Measurements from ENCODE around the gene TRIP6.
"Not testable (repeated sequence)": the region's sequence is repeated elsewhere in the genome, so short reads cannot be mapped to it uniquely, and the experiment has no call there.

The TRIP6 gene

DNA sequence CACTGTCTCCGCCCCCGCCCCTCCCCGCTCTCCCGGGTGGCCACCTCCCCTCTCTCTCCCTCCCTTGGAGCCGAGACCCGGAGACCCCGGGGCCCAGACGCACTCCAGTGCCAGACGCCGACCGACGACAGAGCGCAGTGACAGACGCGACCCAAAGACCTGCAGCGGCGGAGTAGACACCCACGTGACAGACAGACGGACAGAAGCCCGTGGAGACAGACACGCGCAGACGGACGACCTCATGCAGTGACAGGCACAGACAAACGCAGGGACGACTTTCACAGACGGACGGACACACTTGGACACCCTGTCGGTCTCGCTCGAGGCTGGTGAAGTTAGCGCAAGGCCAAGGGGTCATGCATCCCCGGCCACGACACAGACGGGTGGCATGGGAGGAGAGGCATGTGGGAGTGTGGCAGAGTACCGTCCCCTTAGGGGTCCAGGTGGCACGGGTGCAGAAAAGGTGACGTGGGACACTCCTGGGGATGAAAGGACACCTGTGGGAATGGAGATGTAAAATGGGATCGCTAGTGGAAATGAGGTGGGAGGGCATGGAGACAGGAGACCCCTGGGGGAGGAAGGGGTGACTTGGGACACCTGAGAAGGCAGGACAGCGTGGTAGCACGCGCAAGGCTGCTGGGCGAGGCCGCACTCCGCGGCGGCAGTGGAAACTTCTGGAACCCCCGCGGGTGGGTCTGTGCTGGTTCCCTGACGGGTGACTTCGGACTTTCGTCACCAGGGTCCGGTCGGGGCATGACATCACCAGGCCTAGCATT, 29.0 kb downstream of the TRIP6 start:
- intact Hi-C loops (cut with DNase I) = loop anchor here (10.0 kb wide), 1 partner anchor 239 kb away; no protein-coding TSS in a partner anchor
- DNase-seq = peak in 17 of 42 donors; percentile 27 to 67 (median 44)

DNA sequence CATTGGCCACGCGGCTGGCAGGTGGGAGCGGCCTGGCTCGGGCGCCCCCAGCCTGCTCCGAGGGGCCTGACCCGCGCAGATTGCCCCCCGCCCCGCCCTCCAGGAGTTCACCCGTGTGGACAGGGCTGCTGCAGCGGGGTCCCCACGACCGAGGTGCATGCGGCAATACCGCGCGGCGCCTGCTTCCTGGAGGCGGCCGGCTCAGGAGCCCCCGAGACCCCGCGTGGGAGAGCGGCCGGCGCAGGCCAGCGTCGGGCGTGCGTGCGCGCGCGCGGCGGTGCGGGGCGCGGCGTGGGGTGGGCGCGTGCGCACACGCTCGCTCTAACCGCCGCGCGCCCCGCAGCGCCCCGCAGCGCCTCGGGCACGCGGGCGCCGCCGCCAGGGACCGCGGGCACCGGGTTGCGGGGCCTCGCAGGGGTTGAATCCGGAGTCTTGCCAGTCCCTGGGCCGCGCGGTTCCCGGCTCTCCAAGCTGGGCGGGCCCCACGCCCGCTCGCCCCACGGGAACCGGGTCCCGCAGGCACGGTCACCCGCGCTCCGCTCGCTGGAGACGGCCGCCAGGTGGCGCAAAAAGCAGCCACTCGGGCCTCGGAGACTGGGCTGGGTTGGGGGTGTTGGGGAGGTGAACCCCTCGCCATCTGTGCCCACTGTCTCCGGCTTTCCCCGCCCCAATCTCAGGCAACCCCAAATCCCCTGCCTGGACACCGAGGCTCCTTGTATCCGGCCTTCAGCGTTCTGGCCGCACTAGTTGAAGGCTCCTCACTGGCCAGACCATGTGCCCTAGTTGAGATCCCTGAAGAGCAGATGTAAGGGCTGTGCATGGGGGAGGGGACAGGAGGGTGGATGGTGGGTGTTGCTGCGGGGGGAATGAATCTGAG, 29.8 kb downstream of the TRIP6 start:
- intact Hi-C loops (cut with DNase I) = loop anchor here (10.0 kb wide), 1 partner anchor 238 kb away; no protein-coding TSS in a partner anchor
- peak in 37 of 42 donors; percentile 21 to 92 (median 74) for DNase-seq

DNA sequence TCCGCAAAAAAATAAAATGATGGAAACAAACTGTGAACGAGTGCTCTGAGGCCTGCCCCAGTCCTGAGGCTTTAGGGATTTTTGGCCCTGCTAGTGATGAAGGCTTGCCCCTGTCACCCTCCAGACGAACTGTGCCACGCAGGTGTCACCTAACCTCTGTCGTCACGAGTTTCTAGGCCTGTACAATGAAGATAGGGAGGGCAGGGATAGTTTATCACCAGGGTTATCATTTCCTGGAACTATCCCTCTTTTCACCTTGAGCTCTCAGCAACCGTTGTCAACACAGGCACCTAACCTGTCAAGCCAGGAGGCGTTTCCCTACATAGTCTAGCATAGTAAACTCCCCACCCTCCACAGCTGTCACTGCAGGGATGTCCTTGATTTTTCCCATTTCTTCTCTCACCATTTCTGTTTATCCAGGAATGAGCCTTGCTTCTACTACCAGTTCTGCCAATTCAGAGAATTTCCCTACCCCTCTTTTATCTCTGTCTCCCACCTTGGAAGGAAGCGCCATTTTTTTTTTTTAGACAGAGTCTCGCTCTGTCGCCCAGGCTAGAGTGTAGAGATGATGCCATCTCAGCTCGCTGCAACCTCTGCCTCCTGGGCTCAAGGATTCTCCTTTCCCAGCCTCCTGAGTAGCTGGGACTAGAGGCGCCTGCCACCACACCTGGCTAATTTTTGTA, 30.7 kb downstream of the TRIP6 start:
- intact Hi-C loops (cut with DNase I) = loop anchor here (10.0 kb wide), 1 partner anchor 237 kb away; no protein-coding TSS in a partner anchor
- DNase-seq = no peak

DNA sequence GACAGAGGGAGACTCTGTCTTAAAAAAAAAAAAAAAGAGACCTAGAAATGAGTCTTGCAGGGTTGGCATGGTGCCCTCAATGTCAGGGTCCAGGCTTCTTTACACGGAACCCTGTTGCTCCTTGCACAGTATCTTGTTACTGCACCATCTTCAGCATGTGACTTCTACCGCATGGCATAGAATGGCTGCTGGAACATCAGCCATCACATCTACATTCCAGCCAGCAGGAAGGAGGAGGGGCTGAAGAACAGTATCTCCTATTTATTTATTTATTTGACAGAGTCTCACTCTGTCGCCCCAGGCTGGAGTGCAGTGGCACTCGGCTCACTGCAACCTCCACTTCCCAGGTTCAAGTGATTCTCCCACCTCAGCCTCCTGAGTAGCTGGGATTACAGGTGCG, 32.2 kb downstream of the TRIP6 start:
- no peak for DNase-seq
- intact Hi-C loops (cut with DNase I) = loop anchor here (10.0 kb wide), 1 partner anchor 235 kb away; no protein-coding TSS in a partner anchor

DNA sequence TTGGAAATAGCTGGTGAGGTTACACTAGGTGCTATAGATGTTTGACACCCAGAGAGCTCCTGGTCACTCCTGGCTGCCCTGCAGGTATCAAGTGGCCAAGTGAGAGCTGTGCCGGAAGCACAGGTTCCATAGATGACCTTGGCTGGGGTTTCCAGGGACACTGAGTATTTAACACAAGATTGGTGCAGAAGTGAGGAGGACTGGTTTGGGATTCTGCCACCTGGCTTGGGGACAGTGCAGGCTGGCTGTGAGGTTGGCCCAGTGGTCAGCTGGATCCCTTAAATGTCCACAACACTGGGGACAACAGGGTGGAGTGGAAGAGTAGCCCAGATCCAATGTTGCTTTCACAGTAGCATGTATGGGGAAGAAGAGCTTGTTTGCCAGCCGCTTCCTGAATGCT, 33.8 kb downstream of the TRIP6 start:
- DNase-seq = no peak
- intact Hi-C loops (cut with DNase I) = no loop called here

DNA sequence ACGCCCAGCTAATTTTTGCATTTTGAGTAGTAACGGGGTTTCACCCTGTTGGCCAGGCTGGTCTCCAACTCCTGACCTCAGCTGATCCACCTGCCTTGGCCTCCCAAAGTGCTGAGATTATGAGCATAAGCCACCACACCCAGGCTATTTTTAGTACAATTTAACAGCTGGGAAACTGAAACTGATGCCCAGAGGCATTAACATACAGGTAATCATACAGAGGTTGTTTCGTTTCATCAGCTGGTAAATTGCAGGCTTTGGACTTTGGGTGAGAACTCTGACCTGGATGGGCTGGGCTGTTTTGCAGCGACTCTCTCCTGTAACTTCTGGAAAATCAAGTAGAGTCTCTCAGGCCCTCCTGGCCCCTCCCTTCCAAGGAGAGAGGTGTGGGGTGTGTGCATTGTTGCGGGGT, 34.7 kb downstream of the TRIP6 start:
- no peak for DNase-seq
- intact Hi-C loops (cut with DNase I) = no loop called here

DNA sequence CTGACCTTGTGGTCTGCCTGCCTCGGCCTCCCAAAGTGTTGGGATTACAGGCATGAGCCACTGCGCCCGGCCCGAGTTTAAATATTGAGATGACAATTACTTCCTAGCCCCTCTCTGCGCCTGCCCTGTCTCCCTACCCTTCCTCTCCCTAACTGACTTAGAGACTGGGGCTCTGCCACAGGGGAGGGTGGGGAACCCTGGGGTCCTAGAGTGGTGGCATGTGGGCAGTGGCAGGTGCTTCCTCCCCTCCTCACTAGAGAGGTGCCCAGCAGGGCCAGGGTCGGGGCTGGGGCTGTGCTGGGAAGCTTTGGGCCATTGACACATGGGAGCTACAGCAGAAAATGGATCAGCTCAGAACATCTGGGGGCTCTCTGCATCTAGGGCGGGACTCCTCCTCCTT, 35.5 kb downstream of the TRIP6 start:
- no peak for DNase-seq
- intact Hi-C loops (cut with DNase I) = no loop called here

DNA sequence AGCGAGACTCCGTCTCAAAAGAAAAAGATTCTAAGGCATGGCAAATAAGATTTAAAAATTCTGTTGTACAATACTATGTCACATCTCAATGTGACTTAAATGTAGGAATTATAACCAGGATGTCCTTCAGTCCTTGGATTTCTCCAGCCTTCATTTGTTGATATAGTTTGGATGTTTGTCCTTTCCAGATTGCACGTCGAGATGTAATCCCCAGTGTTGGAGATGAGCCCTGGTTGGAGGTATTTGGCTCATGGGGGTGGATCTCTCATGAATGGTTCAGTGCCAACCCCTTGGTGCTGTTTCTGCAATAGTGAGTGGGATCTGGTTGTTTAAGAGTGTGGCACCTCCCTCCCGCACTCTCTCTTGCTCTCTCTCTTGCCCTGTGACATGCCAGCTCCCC, 41.3 kb downstream of the TRIP6 start:
- no peak for DNase-seq
- intact Hi-C loops (cut with DNase I) = no loop called here

DNA sequence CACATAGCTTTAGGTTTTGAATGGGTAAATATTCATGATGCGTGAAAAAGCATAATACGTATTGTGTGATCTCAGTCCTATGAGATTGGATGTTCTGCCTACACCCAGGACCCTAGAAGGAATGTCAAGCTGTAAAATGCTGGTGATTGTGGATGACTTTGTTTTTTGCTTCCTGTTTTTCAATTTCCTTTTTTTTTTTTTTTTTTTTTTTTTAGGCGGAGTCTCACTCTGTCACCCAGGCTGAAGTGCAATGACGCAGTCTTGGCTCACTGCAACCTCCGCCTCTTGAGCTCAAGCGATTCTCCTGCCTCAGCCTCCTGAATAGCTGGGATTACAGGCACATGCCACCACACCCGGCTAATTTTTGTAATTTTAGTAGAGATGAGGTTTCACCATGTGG, 43.3 kb downstream of the TRIP6 start:
- intact Hi-C loops (cut with DNase I); DNase-seq: not testable (repeated sequence)

DNA sequence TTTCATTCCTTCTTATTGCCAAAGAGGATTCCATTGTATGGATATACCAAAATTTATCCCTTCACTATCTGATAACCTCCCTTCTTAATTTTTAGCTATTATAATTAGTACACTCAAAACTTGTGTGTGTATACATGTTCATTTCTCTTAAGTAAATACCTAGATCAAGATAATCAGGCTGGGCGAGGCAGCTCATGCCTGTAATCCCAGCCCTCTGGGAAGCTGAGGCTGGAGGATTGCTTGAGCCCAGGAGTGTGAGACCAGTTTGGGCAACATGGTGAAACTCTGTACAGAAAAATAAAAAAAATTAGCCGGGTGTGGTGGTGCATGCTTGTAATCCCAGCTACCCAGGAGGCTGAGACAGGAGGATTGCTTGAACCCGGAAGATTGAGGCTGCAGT, 44.3 kb downstream of the TRIP6 start:
- intact Hi-C loops (cut with DNase I) = no loop called here
- no peak for DNase-seq

DNA sequence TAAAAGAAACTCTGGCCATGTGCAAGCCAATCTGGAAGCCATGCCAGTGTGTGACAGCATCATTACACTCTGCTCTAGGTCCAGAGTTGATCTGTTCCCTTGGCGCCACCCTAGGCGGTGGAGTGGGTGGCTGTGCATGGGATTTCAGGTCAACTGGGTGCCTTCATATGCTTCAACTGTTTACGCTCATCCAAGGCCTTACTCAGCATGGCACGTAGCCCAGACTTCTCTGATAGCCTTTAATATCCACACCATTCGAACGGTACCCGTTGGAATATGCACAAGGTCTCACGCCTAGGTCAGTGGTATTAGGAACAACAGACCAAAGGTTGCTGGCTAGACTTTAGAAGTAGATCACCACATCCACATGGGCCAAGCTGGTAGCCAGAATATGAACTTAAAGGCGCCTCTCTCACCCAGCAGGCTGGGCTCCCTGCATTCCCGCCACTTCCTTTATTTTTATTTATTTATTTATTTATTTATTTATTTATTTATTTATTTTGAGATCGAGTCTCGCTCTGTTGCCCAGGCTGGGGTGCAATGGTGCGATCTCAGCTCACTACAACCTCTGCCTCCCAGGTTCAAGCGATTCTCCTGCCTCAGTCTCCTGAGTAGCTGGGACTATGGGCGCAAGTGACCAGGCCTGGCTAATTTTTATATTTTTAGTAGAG, 47.2 kb downstream of the TRIP6 start:
- intact Hi-C loops (cut with DNase I) = no loop called here
- no peak for DNase-seq

DNA sequence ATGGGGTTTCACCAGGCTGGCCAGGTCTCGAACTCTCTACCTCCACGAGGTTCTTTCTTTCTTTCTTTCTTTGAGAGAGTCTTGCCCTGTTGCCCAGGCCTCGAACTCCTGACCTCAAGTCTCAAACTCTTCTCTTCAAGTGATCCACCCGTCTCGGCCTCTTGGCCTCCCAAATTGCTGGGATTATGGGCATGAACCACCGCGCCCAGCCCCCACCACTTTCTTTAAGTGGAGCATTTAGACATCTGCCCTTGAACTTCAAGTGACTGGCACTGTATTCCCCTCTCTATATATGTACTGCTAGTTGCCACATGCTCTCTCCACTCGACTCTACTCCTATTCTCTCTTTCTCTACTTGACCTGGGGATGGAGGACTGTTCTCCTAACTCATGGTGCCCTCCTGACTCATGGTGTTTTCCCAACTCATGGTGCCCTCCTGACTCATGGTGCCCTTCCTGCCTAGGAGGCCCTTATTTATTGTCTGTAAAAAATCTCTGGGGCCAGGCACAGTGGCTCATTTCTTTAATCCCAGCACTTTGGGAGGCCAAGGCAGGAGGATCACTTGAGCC, 47.8 kb downstream of the TRIP6 start:
- no peak for DNase-seq
- intact Hi-C loops (cut with DNase I) = no loop called here

DNA sequence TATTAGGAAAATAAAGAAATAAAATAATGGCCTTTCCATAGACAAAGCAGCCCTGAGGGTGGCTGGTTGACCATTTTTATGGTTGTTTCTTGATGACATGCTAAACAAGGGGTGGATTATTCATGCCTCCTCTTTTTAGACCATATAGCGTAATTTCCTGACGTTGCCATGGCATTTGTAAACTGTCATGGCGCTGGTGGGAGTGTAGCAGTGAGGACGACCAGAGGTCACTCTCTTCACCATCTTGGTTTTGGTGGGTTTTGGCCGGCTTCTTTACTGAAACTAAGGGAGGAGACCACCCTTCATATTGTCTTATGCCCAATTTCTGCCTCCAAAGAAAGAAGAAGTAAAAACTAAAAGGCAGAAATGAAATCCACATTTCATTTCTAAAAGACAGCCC, 52.1 kb downstream of the TRIP6 start:
- DNase-seq; intact Hi-C loops (cut with DNase I): not testable (repeated sequence)

DNA sequence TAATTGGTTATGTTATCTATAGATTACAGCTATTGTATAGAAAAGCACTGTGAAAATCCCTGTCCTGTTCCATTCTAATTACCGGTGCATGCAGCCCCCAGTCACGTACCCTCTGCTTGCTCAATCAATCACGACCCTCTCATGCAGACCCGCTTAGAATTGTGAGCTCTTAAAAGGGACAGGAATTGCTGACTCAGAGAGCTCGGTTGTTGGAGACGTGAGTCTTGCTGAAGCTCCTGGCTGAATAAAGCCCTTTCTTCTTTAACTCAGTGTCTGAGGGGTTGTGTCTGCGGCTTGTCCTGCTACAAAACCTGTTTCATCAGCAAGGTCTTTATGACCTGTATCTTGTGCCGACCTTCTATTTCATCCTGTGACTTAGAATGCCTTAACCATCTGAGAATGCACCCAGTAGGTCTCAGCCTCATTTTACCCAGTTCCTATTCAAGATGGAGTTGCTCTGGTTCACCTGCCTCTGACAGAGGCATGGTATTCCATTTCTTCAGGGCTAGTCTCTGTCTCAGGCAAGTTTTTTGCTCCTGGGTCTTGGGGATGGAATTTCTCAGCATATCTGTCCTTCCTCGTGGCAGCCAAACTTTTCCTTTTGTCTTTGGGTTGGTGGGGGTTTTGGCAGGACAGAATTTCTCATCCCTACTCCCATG, 52.7 kb downstream of the TRIP6 start:
- intact Hi-C loops (cut with DNase I) = not testable (repeated sequence)

DNA sequence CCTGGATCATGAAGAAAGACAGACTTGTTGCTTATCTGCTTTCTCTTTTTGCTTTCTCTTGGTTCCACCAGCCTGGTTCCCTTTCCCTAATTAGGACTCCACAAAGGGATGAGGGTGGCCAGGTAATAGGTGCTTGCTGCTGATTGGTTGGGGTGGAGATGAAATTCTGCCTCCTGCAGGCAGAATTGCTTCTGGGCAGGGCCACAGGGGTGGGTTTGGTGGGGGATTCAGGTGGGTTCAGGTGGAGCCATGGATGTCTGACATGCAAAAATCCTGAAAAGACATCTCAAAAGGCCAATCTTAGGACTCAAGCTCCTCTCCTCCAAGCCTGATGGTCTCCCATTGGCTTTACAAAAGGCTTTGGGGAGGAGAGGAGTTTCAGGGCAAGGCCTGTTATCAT, 53.9 kb downstream of the TRIP6 start:
- no peak for DNase-seq
- intact Hi-C loops (cut with DNase I) = no loop called here

More for the DNA sequence above, 52.7 kb downstream of the TRIP6 start:
- not testable (repeated sequence) for DNase-seq
